Spleen (tissue), 7 donors: ENCODE results near the gene CFAP99.

ENCODE experiments used
- POLR2A ChIP-seq, 3 donors: fragments of 450-650 bp; IDR thresholded peaks; one replicate each; pipeline ENCODE4 v1.5.1; 2017; ENCODE audit warnings: antibody characterized with exemption in 3 of 3, mild to moderate bottlenecking in 1 of 3
- POLR2AphosphoS5 ChIP-seq, 3 donors: sonication (generic); formaldehyde crosslinking; IDR thresholded peaks; one replicate each; pipeline ENCODE4 v1.5.1; 2017; ENCODE audit warnings: antibody characterized with exemption in 3 of 3
- TF ChIP-seq, protein P1 (sequence below), 11 experiments: fragments of 200-600 bp in 7 of 11; fragments of 450-650 bp in 4 of 11; sonication (generic) in 4 of 11; IDR thresholded peaks in 8 of 11; conservative IDR thresholded peaks in 3 of 11; 1 replicate in 7 of 11; 2 replicates in 4 of 11; pipeline versions ENCODE4 v1.4.0 to v1.8.0; 2016 to 2021; ENCODE audit warnings: antibody characterized with exemption in 11 of 11, inconsistent platforms in 4 of 11, mild to moderate bottlenecking in 1 of 11
- donor health status: DM: no; HTN: no; CAD: no; lungs with moderate emphysema.
- donor health status: DM: no; HTN: no; CAD: no.
- donor health status: DM: no; HTN: no; CAD: no.

DNA sequence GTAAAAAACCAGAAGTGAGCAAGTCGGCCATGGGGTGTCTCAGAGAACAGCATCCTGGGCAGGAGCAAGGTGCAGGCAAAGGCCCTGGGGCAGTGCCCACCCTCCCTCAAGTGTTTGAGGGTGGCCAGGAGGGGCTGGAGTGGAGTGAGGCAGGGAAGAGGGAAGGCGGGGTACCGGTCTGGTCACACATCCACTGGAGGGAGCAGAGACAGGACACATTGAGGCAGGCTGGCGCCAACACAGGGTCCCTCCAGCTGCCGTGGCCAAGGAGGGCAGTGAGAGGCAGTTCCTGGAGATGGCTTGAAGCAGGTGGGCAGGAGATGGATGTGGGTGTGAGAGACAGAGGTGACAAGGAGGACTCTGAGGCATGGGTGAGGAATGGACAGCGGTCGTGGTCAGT is 29.8 kb downstream of the CFAP99 start:
- TF ChIP-seq, protein P1, sequence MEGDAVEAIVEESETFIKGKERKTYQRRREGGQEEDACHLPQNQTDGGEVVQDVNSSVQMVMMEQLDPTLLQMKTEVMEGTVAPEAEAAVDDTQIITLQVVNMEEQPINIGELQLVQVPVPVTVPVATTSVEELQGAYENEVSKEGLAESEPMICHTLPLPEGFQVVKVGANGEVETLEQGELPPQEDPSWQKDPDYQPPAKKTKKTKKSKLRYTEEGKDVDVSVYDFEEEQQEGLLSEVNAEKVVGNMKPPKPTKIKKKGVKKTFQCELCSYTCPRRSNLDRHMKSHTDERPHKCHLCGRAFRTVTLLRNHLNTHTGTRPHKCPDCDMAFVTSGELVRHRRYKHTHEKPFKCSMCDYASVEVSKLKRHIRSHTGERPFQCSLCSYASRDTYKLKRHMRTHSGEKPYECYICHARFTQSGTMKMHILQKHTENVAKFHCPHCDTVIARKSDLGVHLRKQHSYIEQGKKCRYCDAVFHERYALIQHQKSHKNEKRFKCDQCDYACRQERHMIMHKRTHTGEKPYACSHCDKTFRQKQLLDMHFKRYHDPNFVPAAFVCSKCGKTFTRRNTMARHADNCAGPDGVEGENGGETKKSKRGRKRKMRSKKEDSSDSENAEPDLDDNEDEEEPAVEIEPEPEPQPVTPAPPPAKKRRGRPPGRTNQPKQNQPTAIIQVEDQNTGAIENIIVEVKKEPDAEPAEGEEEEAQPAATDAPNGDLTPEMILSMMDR (IDR thresholded peaks at IDR 0.05 in 8 of 11, conservative IDR thresholded peaks at IDR 0.05 in 3 of 11): no peak
- no peak for TF ChIP-seq POLR2A (IDR thresholded peaks at IDR 0.05)
- TF ChIP-seq POLR2AphosphoS5 (IDR thresholded peaks at IDR 0.05): no peak
